HepG2 (cell line): ENCODE results near the gene SH3BP5. TPM values are rescaled to one million over a fixed set of nuclear protein-coding genes. Genes with fewer than 3 reads are reported as not detected.

ENCODE experiments used
- ATAC-seq: fragments of 200-7000 bp; cut with Tn5 transposase; 3 replicates; pipeline ENCODE4 v1.9.1; 2020; ENCODE audit warnings: mild to moderate bottlenecking, moderate library complexity
- BruUV-seq: library from RNA; stranded (reverse); fragments of 400-500 nt; replicated peaks from 2 replicates; lab custom pipeline; 2021; lab: Mats Ljungman, UMichigan
- CTCF ChIA-PET: fragments of 300-600 bp; formaldehyde crosslinking; extraction: SDS; loops from one replicate; lab custom pipeline; 2021; ENCODE audit warnings: low total read pairs, inconsistent platforms, low intra/inter-chr PET ratio; lab: Yijun Ruan, JAX
- POLR2A ChIA-PET: fragments of 350-600 bp; sonication (Branson Sonifier 250); formaldehyde crosslinking; loops from one replicate; lab custom pipeline; 2020; ENCODE audit warnings: antibody characterized with exemption, inconsistent platforms; lab: Yijun Ruan, JAX
- DNase-seq: peaks from one replicate; pipeline ENCODE4 v3.0.0-alpha.2; 2015; ENCODE audit warnings: low spot score
- FAIRE-seq: peaks from 3 replicates; lab custom pipeline; 2011; peaks lifted over from hg19 to GRCh38; lab: Jason Lieb, UNC
- H2AFZ ChIP-seq: one replicate; pipeline ENCODE4 v1.6.1; 2011; ENCODE audit warnings: low read length, inconsistent platforms
- H3K27ac ChIP-seq: fragments of 300-600 bp; 3 replicates; pipeline ENCODE4 v1.8.0; 2011; ENCODE audit warnings: mixed run types, mild to moderate bottlenecking, mixed read lengths, low read length, inconsistent platforms; ENCODE audit not compliant: insufficient read depth; ENCODE audit errors: extremely low read length
- H3K27me3 ChIP-seq, 2 experiments: fragments of 200-600 bp in 1 of 2; 2 replicates in 1 of 2; 3 replicates in 1 of 2; pipeline versions ENCODE4 v1.6.0 to v1.8.0; 2011; ENCODE audit warnings: low read length in 2 of 2, mild to moderate bottlenecking in 2 of 2, moderate library complexity in 2 of 2, inconsistent platforms in 1 of 2; ENCODE audit not compliant: insufficient read depth in 2 of 2, control insufficient read depth in 1 of 2
- H3K36me3 ChIP-seq, 2 experiments: fragments of 200-600 bp in 1 of 2; replicated peaks in 1 of 2; 2 replicates in 1 of 2; 3 replicates in 1 of 2; pipeline versions ENCODE4 v1.5.1 to v1.8.0; 2011; ENCODE audit warnings: low read length in 2 of 2, inconsistent platforms in 1 of 2; ENCODE audit not compliant: insufficient read depth in 2 of 2, control insufficient read depth in 1 of 2
- H3K4me1 ChIP-seq: 2 replicates; pipeline ENCODE4 v1.5.1; 2012; ENCODE audit warnings: low read length, inconsistent platforms; ENCODE audit not compliant: insufficient read depth
- H3K4me2 ChIP-seq: 2 replicates; pipeline ENCODE4 v1.6.0; 2011; ENCODE audit warnings: low read depth, low read length, inconsistent platforms
- H3K4me3 ChIP-seq, 3 experiments: fragments of 200-600 bp in 1 of 3; sonication (generic), shearing (Covaris generic) in 1 of 3; replicated peaks in 1 of 3; 2 replicates each; pipeline ENCODE4 v1.5.1; 2011 to 2016; ENCODE audit warnings: low read length in 3 of 3, inconsistent platforms in 2 of 3, low read depth in 2 of 3, mild to moderate bottlenecking in 2 of 3, control low read depth in 1 of 3, mixed read lengths in 1 of 3; ENCODE audit not compliant: insufficient read depth in 1 of 3
- H3K79me2 ChIP-seq: one replicate; pipeline ENCODE4 v1.6.1; 2011; ENCODE audit warnings: low read length, inconsistent platforms; ENCODE audit not compliant: insufficient read depth
- H3K9ac ChIP-seq: 2 replicates; pipeline ENCODE4 v1.6.0; 2011; ENCODE audit warnings: mild to moderate bottlenecking, low read depth, low read length, inconsistent platforms; ENCODE audit not compliant: insufficient read depth
- H3K9me3 ChIP-seq: 2 replicates; pipeline ENCODE4 v1.5.1; 2012; ENCODE audit warnings: mild to moderate bottlenecking, low read length
- H4K20me1 ChIP-seq: 2 replicates; pipeline ENCODE4 v1.6.0; 2011; ENCODE audit warnings: inconsistent platforms, mild to moderate bottlenecking, low read length, moderate library complexity; ENCODE audit not compliant: insufficient read depth
- GRHL1 ChIP-seq: sonication (generic); formaldehyde crosslinking; conservative IDR thresholded peaks from 2 replicates; pipeline ENCODE4 v1.8.0; 2022; ENCODE audit warnings: missing genetic modification reagents
- PCBP2 ChIP-seq: fragments of 200-400 bp; formaldehyde crosslinking; optimal IDR thresholded peaks from 2 replicates; pipeline ENCODE3; 2018; ENCODE audit warnings: low read length, low read depth; ENCODE audit not compliant: poor library complexity, severe bottlenecking
- SNRNP70 ChIP-seq: fragments of 200-400 bp; formaldehyde crosslinking; IDR thresholded peaks from 2 replicates; pipeline ENCODE4 v1.6.1; 2017; ENCODE audit warnings: mild to moderate bottlenecking, low read depth, low read length, moderate library complexity
- TCF7 ChIP-seq: sonication (generic); IDR thresholded peaks from 2 replicates; pipeline ENCODE4 v1.6.1; 2016; ENCODE audit warnings: antibody characterized with exemption, low read depth
- ZBTB21 ChIP-seq: sonication (generic); formaldehyde crosslinking; IDR thresholded peaks from 2 replicates; pipeline ENCODE4 v1.4.0; 2020; ENCODE audit warnings: missing genetic modification reagents
- ZNF207 ChIP-seq: fragments of 450-650 bp; IDR thresholded peaks from 2 replicates; pipeline ENCODE4 v1.6.1; 2016; ENCODE audit warnings: antibody characterized with exemption, borderline replicate concordance
- ZNF607 ChIP-seq: sonication (generic); formaldehyde crosslinking; IDR thresholded peaks from 2 replicates; pipeline ENCODE4 v1.5.1; 2020; ENCODE audit warnings: missing genetic modification reagents, mild to moderate bottlenecking, borderline replicate concordance
- WGBS: methylation state at CpG from one replicate; pipeline ENCODE4 v1.1.6; 2017; ENCODE audit warnings: low lambda C conversion rate; 5-methylcytosine and 5-hydroxymethylcytosine counted together
- in situ Hi-C: cut with HindIII; loops from 2 replicates; pipeline ENCODE4 v1.10.0; 2017; ENCODE audit warnings: low pct_unique_long_range_greater_than_20kb; ENCODE audit not compliant: extremely low pct_ligation_motif_present
- intact Hi-C: fragments of 100-400 bp; cut with micrococcal nuclease; formaldehyde crosslinking; loops from one replicate; pipeline ENCODE4 v1.10.0; 2022; ENCODE audit not compliant: unreplicated experiment
- polyA plus RNA-seq, 8 experiments: library from polyadenylated mRNA; depleted of rRNA in 3 of 8; stranded (reverse) in 7 of 8; unstranded in 1 of 8; fragments of >200 nt; fragmentation: Illumina TruSeq in 4 of 8; extraction: Trizol in 4 of 8; gene quantifications; 2 replicates each; pipeline versions ENCODE4 v1.2.1 to v1.2.3, GENCODE V29; 2011 to 2016; ENCODE audit warnings: low read depth in 4 of 8, missing spikeins in 1 of 8, mixed read lengths in 1 of 8; ENCODE audit not compliant: insufficient read depth in 1 of 8
- total RNA-seq, 5 experiments: library from RNA; depleted of rRNA; stranded (reverse); fragments of >200 nt; fragmentation: Illumina TruSeq; extraction: Trizol; gene quantifications; 2 replicates each; pipeline ENCODE4 v1.2.3, GENCODE V29; 2016; ENCODE audit warnings: low read depth in 1 of 5

The SH3BP5 gene
- total and polyA plus RNA-seq, 2 of the 13 experiments (the other 11 are each of a cell fraction or from before 2014, with no cell fraction given): 0.09 to 0.16 TPM

DNA sequence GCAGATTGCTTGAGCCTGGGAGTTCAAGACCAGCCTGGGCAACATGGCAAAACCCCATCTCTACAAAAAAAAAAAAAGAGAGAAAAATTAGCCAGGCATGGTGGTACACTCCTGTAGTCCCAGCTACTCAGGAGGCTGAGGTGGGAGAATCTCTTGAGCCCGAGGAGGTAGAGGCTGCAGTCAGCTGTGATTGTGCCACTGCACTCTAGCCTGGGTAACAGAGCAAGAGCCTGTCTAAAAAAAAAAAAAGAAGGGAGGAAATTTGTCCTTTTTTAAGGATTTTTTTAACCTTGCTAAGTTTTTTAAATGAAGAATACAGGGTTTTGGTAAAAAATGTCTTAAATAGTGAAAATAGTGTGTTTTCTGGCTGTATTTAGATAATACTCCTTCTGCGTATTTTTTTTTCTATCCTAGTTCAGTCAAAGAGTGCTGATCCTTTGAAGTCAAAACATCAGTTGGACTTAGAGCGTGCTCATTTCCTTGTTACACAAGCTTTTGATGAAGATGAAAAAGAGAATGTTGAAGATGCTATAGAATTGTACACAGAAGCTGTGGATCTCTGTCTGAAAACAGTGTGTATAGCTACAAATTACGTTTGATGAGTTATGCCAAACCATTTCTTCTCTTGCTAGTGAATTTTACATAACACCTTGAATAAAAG lies 115.2 kb downstream of the SH3BP5 start:
- no peak overlapping the region for H2AFZ ChIP-seq
- in situ Hi-C loops (no loop called here), intact Hi-C loops (no loop called here)
- H3K27me3 ChIP-seq: no peaks in the 10 kb centered on the region
- H3K27ac ChIP-seq: no peak overlapping the region
- ChIA-PET CTCF (no interaction called here), POLR2A (interaction anchor here (1.3 kb wide), 1 partner anchor 11 kb away, joined by 3 read pairs; the partner anchor contains the start of gene CAPN7)
- 87% methylated on average over 4 of the region's 4 CpGs for WGBS
- H3K9ac ChIP-seq: no peak overlapping the region
- H4K20me1 ChIP-seq: no peaks in the 10 kb centered on the region; the same call in 1 of the 2 replicates
- H3K4me1 ChIP-seq: peaks cover 5% of the 10 kb centered on the region; the same call in 1 of the 2 replicates
- peak; percentile 66 for TF ChIP-seq TCF7
- TF ChIP-seq ZNF207: no peak
- no peak for DNase-seq
- no peaks in the 10 kb centered on the region for H3K79me2 ChIP-seq
- no peak overlapping the region for H3K4me2 ChIP-seq
- peaks cover 13 to 74% of the 10 kb centered on the region in 2 experiments for H3K36me3 ChIP-seq
- H3K4me3 ChIP-seq: no peak overlapping the region
- FAIRE-seq: no peak
- BruUV-seq: no TSS peak
- no peaks in the 10 kb centered on the region for H3K9me3 ChIP-seq
- ATAC-seq: no peak

GRCh38 chr3:15216501-15216900 lies 115.9 kb downstream of the SH3BP5 start:
- no peak overlapping the region for H3K9ac ChIP-seq
- H3K9me3 ChIP-seq: no peaks in the 10 kb centered on the region
- ChIA-PET CTCF (no interaction called here), POLR2A (interaction anchor here (1.0 kb wide), 1 partner anchor 9 kb away, joined by 4 read pairs; no protein-coding TSS in a partner anchor)
- H3K4me2 ChIP-seq: no peak overlapping the region
- peaks cover 11 to 73% of the 10 kb centered on the region in 2 experiments for H3K36me3 ChIP-seq
- DNase-seq (no peak), ATAC-seq (no peak), FAIRE-seq (no peak)
- H3K79me2 ChIP-seq: no peaks in the 10 kb centered on the region
- H2AFZ ChIP-seq: no peak overlapping the region
- peaks cover 5% of the 10 kb centered on the region; the same call in 1 of the 2 replicates for H3K4me1 ChIP-seq
- H3K27ac ChIP-seq: no peak overlapping the region
- in situ Hi-C loops (no loop called here), intact Hi-C loops (no loop called here)
- H4K20me1 ChIP-seq: no peaks in the 10 kb centered on the region; the same call in 1 of the 2 replicates
- no peaks in the 10 kb centered on the region for H3K27me3 ChIP-seq
- TF ChIP-seq GRHL1: no peak
- TF ChIP-seq ZBTB21: no peak
- TF ChIP-seq PCBP2: no peak
- no peak for TF ChIP-seq ZNF607
- no peak for TF ChIP-seq SNRNP70
- no TSS peak for BruUV-seq
- H3K4me3 ChIP-seq: no peak overlapping the region
- 97% methylated on average over 1 of the region's 1 CpG for WGBS
